Measurements from ENCODE around the gene B4GALNT1.
A peak's percentile ranks its signal among the peaks of the same experiment; 100 is the strongest.

Gene B4GALNT1

GRCh38 chr12:57586832-57587429, 46.1 kb downstream of the B4GALNT1 start:
- DNase-seq (ENCODE audit: low read depth in 1 of 2, low spot score in 1 of 2): no peak

- DNase-seq (ENCODE audit: low read depth in 1 of 2, low spot score in 1 of 2): no peak
These were observed 46.9 kb downstream of the B4GALNT1 start for GRCh38 chr12:57586128-57586527.

GRCh38 chr12:57585156-57585555, 47.8 kb downstream of the B4GALNT1 start:
- no peak for DNase-seq (ENCODE audit: low read depth in 1 of 2, low spot score in 1 of 2)

GRCh38 chr12:57584690-57585089, 48.3 kb downstream of the B4GALNT1 start:
- DNase-seq (ENCODE audit: low read depth in 1 of 2, low spot score in 1 of 2): no peak

- DNase-seq (ENCODE audit: low read depth in 1 of 2, low spot score in 1 of 2): no peak
These were observed 49.0 kb downstream of the B4GALNT1 start for GRCh38 chr12:57584050-57584449.

- peak in 1 of 2 donors; percentile 30 for DNase-seq (ENCODE audit: low read depth in 1 of 2, low spot score in 1 of 2)
These were observed 49.8 kb downstream of the B4GALNT1 start for GRCh38 chr12:57583008-57583831.

GRCh38 chr12:57582440-57582839, 50.6 kb downstream of the B4GALNT1 start:
- DNase-seq (ENCODE audit: low read depth in 1 of 2, low spot score in 1 of 2): no peak

GRCh38 chr12:57581802-57582201, 51.2 kb downstream of the B4GALNT1 start:
- no peak for DNase-seq (ENCODE audit: low read depth in 1 of 2, low spot score in 1 of 2)

GRCh38 chr12:57580466-57580795, 52.6 kb downstream of the B4GALNT1 start:
- DNase-seq (ENCODE audit: low read depth in 1 of 2, low spot score in 1 of 2): no peak

GRCh38 chr12:57579677-57580465, 53.1 kb downstream of the B4GALNT1 start:
- DNase-seq (ENCODE audit: low read depth in 1 of 2, low spot score in 1 of 2): no peak

- no peak for DNase-seq (ENCODE audit: low read depth in 1 of 2, low spot score in 1 of 2)
These were observed 54.0 kb downstream of the B4GALNT1 start for GRCh38 chr12:57579011-57579410.

GRCh38 chr12:57577981-57578758, 54.8 kb downstream of the B4GALNT1 start:
- no peak for DNase-seq (ENCODE audit: low read depth in 1 of 2, low spot score in 1 of 2)

GRCh38 chr12:57576613-57577160, 56.3 kb downstream of the B4GALNT1 start:
- DNase-seq (ENCODE audit: low read depth in 1 of 2, low spot score in 1 of 2): no peak
